Nephron progenitor cell (in vitro differentiated cells): ENCODE data around the gene ZNF592.

ENCODE experiments used
- DNase-seq: peaks from one replicate; pipeline ENCODE4 v3.0.0; 2021
- H3K27ac Mint-ChIP-seq: 2 replicates; pipeline ENCODE4 v1.8.0; 2021; ENCODE audit warnings: mild to moderate bottlenecking, moderate library complexity, mixed read lengths
- H3K27me3 Mint-ChIP-seq: 2 replicates; pipeline ENCODE4 v1.8.0; 2021; ENCODE audit warnings: mild to moderate bottlenecking, low read depth, mixed read lengths; ENCODE audit not compliant: poor library complexity
- H3K36me3 Mint-ChIP-seq: 2 replicates; pipeline ENCODE4 v1.8.0; 2021; ENCODE audit warnings: low read depth, mixed read lengths
- H3K4me1 Mint-ChIP-seq: 2 replicates; pipeline ENCODE4 v1.8.0; 2021; ENCODE audit warnings: mixed read lengths
- H3K4me3 Mint-ChIP-seq: 2 replicates; pipeline ENCODE4 v1.8.0; 2021; ENCODE audit warnings: mild to moderate bottlenecking, moderate library complexity, mixed read lengths
- H3K9me3 Mint-ChIP-seq: 2 replicates; pipeline ENCODE4 v1.8.0; 2021; ENCODE audit warnings: mild to moderate bottlenecking, moderate library complexity, mixed read lengths
- TF ChIP-seq, protein P1 (sequence below): fragments of 200-600 bp; sonication (generic); IDR thresholded peaks from 2 replicates; pipeline ENCODE4 v1.5.0; 2021; ENCODE audit warnings: antibody characterized with exemption

ZNF592 gene

GRCh38 chr15:84795186-84795585 is 46.8 kb downstream of the ZNF592 start:
- Mint-ChIP-seq H3K9me3 (no peaks in the 10 kb centered on the region), H3K36me3 (peaks cover 36% of the 10 kb centered on the region), H3K27me3 (no peaks in the 10 kb centered on the region), H3K27ac (no peak overlapping the region), H3K4me1 (peaks cover 15% of the 10 kb centered on the region), H3K4me3 (no peak overlapping the region)
- no peak for DNase-seq
- TF ChIP-seq, protein P1, sequence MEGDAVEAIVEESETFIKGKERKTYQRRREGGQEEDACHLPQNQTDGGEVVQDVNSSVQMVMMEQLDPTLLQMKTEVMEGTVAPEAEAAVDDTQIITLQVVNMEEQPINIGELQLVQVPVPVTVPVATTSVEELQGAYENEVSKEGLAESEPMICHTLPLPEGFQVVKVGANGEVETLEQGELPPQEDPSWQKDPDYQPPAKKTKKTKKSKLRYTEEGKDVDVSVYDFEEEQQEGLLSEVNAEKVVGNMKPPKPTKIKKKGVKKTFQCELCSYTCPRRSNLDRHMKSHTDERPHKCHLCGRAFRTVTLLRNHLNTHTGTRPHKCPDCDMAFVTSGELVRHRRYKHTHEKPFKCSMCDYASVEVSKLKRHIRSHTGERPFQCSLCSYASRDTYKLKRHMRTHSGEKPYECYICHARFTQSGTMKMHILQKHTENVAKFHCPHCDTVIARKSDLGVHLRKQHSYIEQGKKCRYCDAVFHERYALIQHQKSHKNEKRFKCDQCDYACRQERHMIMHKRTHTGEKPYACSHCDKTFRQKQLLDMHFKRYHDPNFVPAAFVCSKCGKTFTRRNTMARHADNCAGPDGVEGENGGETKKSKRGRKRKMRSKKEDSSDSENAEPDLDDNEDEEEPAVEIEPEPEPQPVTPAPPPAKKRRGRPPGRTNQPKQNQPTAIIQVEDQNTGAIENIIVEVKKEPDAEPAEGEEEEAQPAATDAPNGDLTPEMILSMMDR = no peak

DNA sequence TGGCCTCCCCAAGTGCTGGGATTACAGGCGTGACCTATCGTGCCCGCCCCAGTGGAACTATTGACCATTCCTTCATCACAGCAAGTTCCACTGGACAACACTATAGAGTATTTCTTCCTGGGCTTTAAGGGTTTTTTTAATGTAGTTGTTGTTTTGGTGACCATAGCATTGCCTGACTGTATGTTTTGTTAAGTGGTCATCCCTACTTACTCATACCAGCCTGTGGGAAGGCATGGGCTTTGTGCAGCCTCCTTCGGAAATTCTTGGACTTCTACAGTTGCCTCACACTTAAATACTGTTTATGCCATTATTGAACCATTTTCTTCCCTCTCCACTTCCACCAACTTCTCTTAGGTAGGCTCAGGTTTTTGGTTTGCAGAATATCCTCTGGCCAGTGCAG is 48.8 kb downstream of the ZNF592 start:
- Mint-ChIP-seq H3K27me3 (no peaks in the 10 kb centered on the region), H3K36me3 (peaks cover 30% of the 10 kb centered on the region), H3K27ac (no peak overlapping the region), H3K9me3 (no peaks in the 10 kb centered on the region), H3K4me3 (no peak overlapping the region), H3K4me1 (no peaks in the 10 kb centered on the region)
- no peak for DNase-seq
- TF ChIP-seq, protein P1 = no peak

DNA sequence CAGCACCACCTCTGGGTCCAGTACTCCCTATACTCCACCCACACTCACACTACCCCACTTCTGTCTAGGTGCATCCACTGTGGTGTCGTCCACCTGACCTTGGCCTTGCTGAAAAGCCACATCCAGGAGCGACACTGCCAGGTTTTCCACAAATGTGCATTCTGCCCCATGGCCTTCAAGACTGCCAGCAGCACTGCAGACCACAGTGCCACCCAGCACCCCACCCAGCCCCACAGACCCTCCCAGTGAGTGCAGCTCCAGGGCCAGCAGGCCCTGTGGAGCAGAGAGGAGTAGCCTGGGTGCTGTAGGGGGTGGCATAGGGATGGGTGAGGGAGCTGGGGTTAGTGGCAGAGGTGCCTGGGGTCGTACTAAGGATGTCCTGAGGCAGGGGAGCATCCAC is 49.4 kb downstream of the ZNF592 start:
- H3K27ac Mint-ChIP-seq = no peak overlapping the region
- H3K36me3 Mint-ChIP-seq = peaks cover 30% of the 10 kb centered on the region
- H3K4me1 Mint-ChIP-seq = no peaks in the 10 kb centered on the region
- DNase-seq = no peak
- no peak overlapping the region for H3K4me3 Mint-ChIP-seq
- TF ChIP-seq, protein P1 = no peak
- no peaks in the 10 kb centered on the region for H3K27me3 Mint-ChIP-seq
- H3K9me3 Mint-ChIP-seq = no peaks in the 10 kb centered on the region

DNA sequence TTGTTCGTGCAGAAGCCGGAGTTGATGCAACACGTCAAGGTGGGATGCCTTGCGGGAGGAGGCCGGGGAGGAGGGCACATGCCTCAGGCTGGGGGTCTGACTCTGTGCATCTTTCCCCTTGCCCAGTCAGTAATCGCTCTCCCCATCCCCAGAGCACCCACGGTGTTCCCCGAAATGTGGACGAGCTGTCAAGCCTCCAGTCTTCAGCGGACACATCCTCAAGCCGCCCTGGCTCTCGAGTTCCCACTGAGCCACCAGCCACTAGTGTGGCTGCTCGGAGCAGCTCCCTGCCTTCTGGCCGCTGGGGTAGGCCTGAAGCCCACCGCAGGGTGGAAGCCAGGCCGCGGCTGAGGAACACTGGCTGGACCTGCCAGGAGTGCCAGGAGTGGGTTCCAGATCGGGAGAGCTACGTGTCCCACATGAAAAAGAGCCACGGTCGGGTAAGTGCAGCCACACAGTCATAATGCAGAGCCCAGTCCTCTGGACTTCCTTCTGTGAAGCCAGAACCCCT is 50.1 kb downstream of the ZNF592 start:
- no peaks in the 10 kb centered on the region for H3K27me3 Mint-ChIP-seq
- peaks cover 35% of the 10 kb centered on the region for H3K36me3 Mint-ChIP-seq
- TF ChIP-seq, protein P1 = no peak
- no peak overlapping the region for H3K4me3 Mint-ChIP-seq
- DNase-seq = no peak
- H3K27ac Mint-ChIP-seq = no peak overlapping the region
- H3K4me1 Mint-ChIP-seq = no peaks in the 10 kb centered on the region
- no peaks in the 10 kb centered on the region for H3K9me3 Mint-ChIP-seq

- TF ChIP-seq, protein P1 = no peak
- H3K4me3 Mint-ChIP-seq = no peak overlapping the region
- H3K27me3 Mint-ChIP-seq = no peaks in the 10 kb centered on the region
- peak overlapping the region; percentile 83 for H3K27ac Mint-ChIP-seq
- DNase-seq = no peak
- H3K36me3 Mint-ChIP-seq = peaks cover 31% of the 10 kb centered on the region
- no peaks in the 10 kb centered on the region for H3K4me1 Mint-ChIP-seq
- H3K9me3 Mint-ChIP-seq = no peaks in the 10 kb centered on the region
Observed at GRCh38 chr15:84799511-84800187, 51.3 kb downstream of the ZNF592 start.

GRCh38 chr15:84800365-84800806 is 52.0 kb downstream of the ZNF592 start:
- no peaks in the 10 kb centered on the region for H3K9me3 Mint-ChIP-seq
- TF ChIP-seq, protein P1 = no peak
- H3K36me3 Mint-ChIP-seq = peaks cover 28% of the 10 kb centered on the region
- no peaks in the 10 kb centered on the region for H3K4me1 Mint-ChIP-seq
- no peak overlapping the region for H3K4me3 Mint-ChIP-seq
- no peaks in the 10 kb centered on the region for H3K27me3 Mint-ChIP-seq
- no peak for DNase-seq
- H3K27ac Mint-ChIP-seq = no peak overlapping the region
